Natural killer cell treated with Interleukin-12 subunit alpha and Interleukin-12 subunit beta and Interleukin-15 and Interleukin-18, amount 100 ng/mL, for 72 hours (primary cell): ENCODE measurements around the gene KCNN4. TPM values are rescaled to one million over a fixed set of nuclear protein-coding genes. Genes with fewer than 3 reads are reported as not detected.

ENCODE experiments used
- ATAC-seq, 2 donors: fragments of 150-1000 bp; cut with Tn5 transposase in 1 of 2; sonication (Bioruptor Pico), chemical (Tn5 transposase) in 1 of 2; 2 replicates each; pipeline ENCODE4 v1.10.0; 2021
- DNase-seq: peaks from one replicate; pipeline ENCODE4 v3.0.0; 2022; ENCODE audit warnings: low spot score
- H3K27ac Mint-ChIP-seq, 2 donors: 1 replicate in 1 of 2; 2 replicates in 1 of 2; pipeline ENCODE4 v1.8.0; 2022; ENCODE audit warnings: mixed read lengths in 2 of 2, mild to moderate bottlenecking in 1 of 2, moderate library complexity in 1 of 2
- H3K27me3 Mint-ChIP-seq, 2 donors: 1 replicate in 1 of 2; 2 replicates in 1 of 2; pipeline ENCODE4 v1.8.0; 2022; ENCODE audit warnings: mixed read lengths in 2 of 2
- H3K36me3 Mint-ChIP-seq: one replicate; pipeline ENCODE4 v1.8.0; 2022; ENCODE audit warnings: mixed read lengths
- H3K4me1 Mint-ChIP-seq, 2 donors: 1 replicate in 1 of 2; 2 replicates in 1 of 2; pipeline ENCODE4 v1.8.0; 2022; ENCODE audit warnings: low read depth in 2 of 2, mixed read lengths in 2 of 2, mild to moderate bottlenecking in 1 of 2
- H3K4me3 Mint-ChIP-seq: one replicate; pipeline ENCODE4 v1.8.0; 2022; ENCODE audit warnings: mixed read lengths
- H3K9me3 Mint-ChIP-seq: 2 replicates; pipeline ENCODE4 v1.8.0; 2022; ENCODE audit warnings: mixed read lengths
- total RNA-seq, 2 donors: library from RNA; stranded (reverse); gene quantifications; one replicate each; pipeline ENCODE4 v1.2.3, GENCODE V29; 2022

Gene KCNN4
- total RNA-seq, 2 donors from 2014 or later: 99.4 to 107 TPM

DNA sequence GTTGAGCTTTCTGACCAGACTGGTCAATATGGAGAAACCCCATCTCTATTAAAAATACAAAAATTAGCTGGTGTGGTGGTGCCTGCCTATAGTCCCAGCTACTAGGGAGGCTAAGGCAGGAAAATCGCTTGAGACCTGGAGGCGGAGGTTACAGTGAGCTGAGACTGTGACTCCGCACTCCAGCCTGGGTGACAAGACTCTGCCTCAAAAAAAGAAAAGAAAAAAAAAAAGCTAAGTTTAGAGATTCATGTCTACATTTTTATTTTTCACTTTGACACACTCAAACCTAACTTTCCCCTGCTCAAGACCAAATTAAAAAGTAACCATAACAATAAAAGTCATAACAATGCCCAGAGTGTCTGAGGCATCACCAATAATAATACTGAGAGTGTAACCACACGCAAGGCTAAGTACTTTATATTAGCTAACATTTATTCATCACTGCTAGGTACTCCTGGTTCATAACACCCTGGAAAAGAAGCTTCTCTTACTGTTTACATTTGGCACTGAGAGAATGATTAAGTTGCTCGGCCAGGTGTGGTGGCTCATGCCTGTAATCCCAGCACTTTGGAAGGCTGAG lies 59.2 kb downstream of the KCNN4 start:
- no peaks in the 10 kb centered on the region for H3K36me3 Mint-ChIP-seq
- no peak overlapping the region for H3K4me3 Mint-ChIP-seq
- DNase-seq (no peak), ATAC-seq (no peak)
- peaks cover 4 to 5% of the 10 kb centered on the region in 2 donors for H3K4me1 Mint-ChIP-seq
- no peaks in the 10 kb centered on the region for H3K27me3 Mint-ChIP-seq
- no peaks in the 10 kb centered on the region for H3K9me3 Mint-ChIP-seq
- H3K27ac Mint-ChIP-seq: peak overlapping the region in 1 of 2 donors; percentile 31

DNA sequence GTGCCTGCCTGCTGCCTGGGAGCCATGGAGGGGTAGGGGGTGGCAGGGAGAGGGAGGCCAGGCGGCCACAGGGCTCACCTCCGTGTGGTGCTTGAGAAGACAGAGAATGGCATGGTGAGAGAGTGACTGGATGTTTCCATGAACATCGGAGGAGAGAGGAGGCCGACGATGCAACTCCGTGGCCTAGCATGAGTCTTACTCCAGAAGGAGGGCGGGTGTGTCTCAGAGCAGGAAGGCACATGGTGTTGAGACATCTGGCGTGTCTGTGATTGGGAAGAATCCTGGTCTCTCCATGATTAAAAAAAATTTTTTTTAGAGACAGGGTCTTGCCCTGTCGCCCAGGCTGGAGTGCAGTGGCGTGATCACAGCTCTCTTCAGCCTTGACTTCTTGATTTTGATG lies 59.8 kb downstream of the KCNN4 start:
- H3K36me3 Mint-ChIP-seq: no peaks in the 10 kb centered on the region
- ATAC-seq: no peak
- peaks cover 4 to 5% of the 10 kb centered on the region in 2 donors for H3K4me1 Mint-ChIP-seq
- H3K27ac Mint-ChIP-seq: peak overlapping the region in 1 of 2 donors; percentile 31
- DNase-seq: no peak
- H3K9me3 Mint-ChIP-seq: no peaks in the 10 kb centered on the region
- H3K4me3 Mint-ChIP-seq: no peak overlapping the region
- no peaks in the 10 kb centered on the region for H3K27me3 Mint-ChIP-seq

DNA sequence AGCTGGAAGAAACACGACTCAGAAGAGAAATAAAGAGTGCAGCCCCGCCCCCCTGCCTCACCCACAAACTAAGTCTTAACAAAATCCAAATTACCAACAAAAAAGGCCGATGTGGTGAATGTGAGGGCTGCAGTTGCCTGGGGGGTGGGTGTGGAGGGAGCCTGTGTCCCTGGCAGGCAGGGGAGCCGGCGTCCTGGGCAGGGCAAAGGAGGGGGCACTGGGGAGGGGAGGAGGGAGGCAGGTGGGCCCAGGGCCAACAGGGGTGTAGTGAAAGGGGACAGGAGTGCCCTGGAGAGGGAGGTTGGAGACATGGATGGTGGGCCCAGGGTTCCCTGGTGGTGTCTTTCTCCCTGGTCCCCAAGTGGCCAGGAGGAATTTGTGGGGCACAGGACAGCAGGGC lies 60.9 kb downstream of the KCNN4 start:
- Mint-ChIP-seq H3K27me3 (peaks cover 0 to under 1% of the 10 kb centered on the region in 2 donors), H3K36me3 (no peaks in the 10 kb centered on the region)
- ATAC-seq: no peak

DNA sequence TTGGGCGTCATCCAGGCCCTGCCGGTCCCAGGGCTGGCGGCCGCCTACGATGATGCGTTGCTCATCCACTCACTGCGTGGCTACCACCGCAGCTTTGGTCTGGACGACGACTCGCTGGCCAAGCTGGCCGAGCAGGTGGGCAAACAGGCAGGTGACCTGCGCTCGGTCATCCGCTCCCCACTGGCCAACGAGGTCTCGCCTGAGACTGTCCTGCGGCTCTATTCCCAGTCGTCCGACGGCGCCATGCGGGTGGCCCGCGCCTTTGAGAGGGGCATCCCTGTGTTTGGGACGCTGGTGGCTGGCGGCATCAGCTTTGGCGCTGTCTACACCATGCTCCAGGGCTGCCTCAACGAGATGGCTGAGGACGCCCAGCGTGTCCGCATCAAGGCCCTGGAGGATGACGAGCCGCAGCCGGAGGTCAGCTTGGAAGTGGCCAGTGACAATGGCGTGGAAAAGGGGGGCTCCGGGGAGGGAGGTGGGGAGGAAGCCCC lies 61.4 kb downstream of the KCNN4 start:
- no peak overlapping the region for H3K4me3 Mint-ChIP-seq
- H3K36me3 Mint-ChIP-seq: no peaks in the 10 kb centered on the region
- no peak overlapping the region for H3K27ac Mint-ChIP-seq
- DNase-seq: no peak
- no peaks in the 10 kb centered on the region for H3K9me3 Mint-ChIP-seq
- no peak for ATAC-seq
- H3K27me3 Mint-ChIP-seq: peaks cover 0 to 6% of the 10 kb centered on the region in 2 donors
- H3K4me1 Mint-ChIP-seq: peaks cover 0 to 2% of the 10 kb centered on the region in 2 donors

More for the DNA sequence above, 60.9 kb downstream of the KCNN4 start:
- Mint-ChIP-seq H3K9me3 (no peaks in the 10 kb centered on the region), H3K27ac (no peak overlapping the region), H3K4me3 (no peak overlapping the region), H3K4me1 (no peaks in the 10 kb centered on the region)
- DNase-seq: no peak

DNA sequence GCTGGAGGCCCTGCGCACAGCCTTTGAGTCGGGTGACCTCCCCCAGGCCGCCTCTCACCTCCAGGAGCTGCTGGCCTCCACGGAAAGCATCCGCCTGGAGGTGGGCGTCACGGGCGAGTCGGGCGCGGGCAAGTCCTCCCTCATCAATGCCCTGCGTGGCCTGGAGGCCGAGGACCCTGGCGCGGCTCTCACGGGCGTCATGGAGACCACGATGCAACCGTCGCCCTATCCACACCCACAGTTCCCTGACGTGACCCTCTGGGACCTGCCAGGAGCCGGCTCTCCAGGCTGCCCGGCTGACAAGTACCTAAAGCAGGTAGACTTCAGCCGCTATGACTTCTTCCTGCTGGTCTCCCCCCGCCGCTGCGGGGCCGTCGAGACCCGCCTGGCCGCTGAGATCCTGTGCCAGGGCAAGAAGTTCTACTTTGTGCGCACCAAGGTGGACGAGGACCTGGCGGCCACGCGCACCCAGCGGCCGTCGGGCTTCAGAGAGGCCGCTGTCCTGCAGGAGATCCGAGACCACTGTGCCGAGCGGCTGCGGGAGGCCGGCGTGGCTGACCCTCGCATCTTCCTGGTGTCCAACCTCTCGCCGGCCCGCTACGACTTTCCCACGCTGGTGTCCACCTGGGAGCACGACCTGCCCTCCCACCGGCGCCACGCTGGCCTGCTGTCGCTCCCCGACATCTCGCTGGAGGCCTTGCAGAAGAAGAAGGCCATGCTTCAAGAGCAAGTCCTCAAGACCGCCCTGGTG lies 62.0 kb downstream of the KCNN4 start:
- H3K4me3 Mint-ChIP-seq: no peak overlapping the region
- no peak for DNase-seq

More for the DNA sequence above, 62.0 kb downstream of the KCNN4 start:
- Mint-ChIP-seq H3K27me3 (peaks cover 0 to 6% of the 10 kb centered on the region in 2 donors), H3K27ac (no peak overlapping the region), H3K9me3 (no peaks in the 10 kb centered on the region), H3K36me3 (no peaks in the 10 kb centered on the region), H3K4me1 (peaks cover 0 to 2% of the 10 kb centered on the region in 2 donors)
- ATAC-seq: no peak

Other genes with a start within 250 kb of the KCNN4 start
- gene ZNF575, start 247.8 kb downstream of the KCNN4 start, total RNA-seq: 1 to 10 TPM; 1.4 to 1.9 TPM
- gene XRCC1, start 205.4 kb downstream of the KCNN4 start, total RNA-seq: 10 to 100 TPM; 29.9 to 47.0 TPM
- 1 to 10 TPM; 2.7 to 6.2 TPM for gene PINLYP, start 205.2 kb downstream of the KCNN4 start, total RNA-seq
- gene IRGQ, start 184.8 kb downstream of the KCNN4 start, total RNA-seq: 10 to 100 TPM; 36.8 to 42.6 TPM
- 10 to 100 TPM; 19.5 to 22.3 TPM for gene ZNF576, start 184.4 kb downstream of the KCNN4 start, total RNA-seq
- gene SRRM5, start 168.9 kb downstream of the KCNN4 start, total RNA-seq: 1 to 10 TPM; 1.1 to 1.8 TPM
- gene ZNF428, start 161.3 kb downstream of the KCNN4 start, total RNA-seq: 10 to 100 TPM; 24.9 to 25.3 TPM
- gene CADM4, start 141.1 kb downstream of the KCNN4 start, total RNA-seq: under 1 TPM; 0.59 TPM
- gene PLAUR, start 110.8 kb downstream of the KCNN4 start, total RNA-seq: 100 to 1,000 TPM in 1 of 2 donors, 10 to 100 TPM in 1; 83.6 to 172 TPM
- not detected for gene IRGC, start 64.9 kb downstream of the KCNN4 start, total RNA-seq
- 100 to 1,000 TPM in 1 of 2 donors, 10 to 100 TPM in 1; 89.4 to 103 TPM for gene SMG9, start 26.0 kb downstream of the KCNN4 start, total RNA-seq
- under 1 TPM in 1 of 2 donors, not detected in 1; 0.29 TPM for gene LYPD5, start 21.5 kb upstream of the KCNN4 start, total RNA-seq
- 1 to 10 TPM; 7.2 to 8.3 TPM for gene ZNF283, start 46.3 kb upstream of the KCNN4 start, total RNA-seq
- 1 to 10 TPM in 1 of 2 donors, under 1 TPM in 1; 0.81 to 1.1 TPM for gene ZNF404, start 103.0 kb upstream of the KCNN4 start, total RNA-seq
- gene ZNF45, start 154.3 kb upstream of the KCNN4 start, total RNA-seq: 10 to 100 TPM; 15.1 to 15.6 TPM
- 1 to 10 TPM; 3.7 to 5.1 TPM for gene ZNF221, start 170.3 kb upstream of the KCNN4 start, total RNA-seq
- gene ZNF155, start 203.2 kb upstream of the KCNN4 start, total RNA-seq: 1 to 10 TPM; 6.3 to 7.4 TPM
- gene ZNF230, start 222.0 kb upstream of the KCNN4 start, total RNA-seq: 10 to 100 TPM in 1 of 2 donors, 1 to 10 TPM in 1; 6.6 to 11.7 TPM
- gene ZNF222, start 244.4 kb upstream of the KCNN4 start, total RNA-seq: 1 to 10 TPM; 2.2 to 4.8 TPM